HepG2 (cell line): ENCODE data around the gene MAD2L2. TPM values are rescaled to one million over a fixed set of nuclear protein-coding genes. Genes with fewer than 3 reads are reported as not detected.

Experiments
- ATAC-seq: fragments of 200-7000 bp; cut with Tn5 transposase; 3 replicates; pipeline ENCODE4 v1.9.1; 2020; ENCODE audit warnings: mild to moderate bottlenecking, moderate library complexity
- BruUV-seq: library from RNA; stranded (reverse); fragments of 400-500 nt; replicated peaks from 2 replicates; lab custom pipeline; 2021; lab: Mats Ljungman, UMichigan
- CTCF ChIA-PET: fragments of 300-600 bp; formaldehyde crosslinking; extraction: SDS; loops from one replicate; lab custom pipeline; 2021; ENCODE audit warnings: low total read pairs, inconsistent platforms, low intra/inter-chr PET ratio; lab: Yijun Ruan, JAX
- POLR2A ChIA-PET: fragments of 350-600 bp; sonication (Branson Sonifier 250); formaldehyde crosslinking; loops from one replicate; lab custom pipeline; 2020; ENCODE audit warnings: antibody characterized with exemption, inconsistent platforms; lab: Yijun Ruan, JAX
- DNase-seq: peaks from one replicate; pipeline ENCODE4 v3.0.0-alpha.2; 2015; ENCODE audit warnings: low spot score
- FAIRE-seq: peaks from 3 replicates; lab custom pipeline; 2011; peaks lifted over from hg19 to GRCh38; lab: Jason Lieb, UNC
- H2AFZ ChIP-seq: one replicate; pipeline ENCODE4 v1.6.1; 2011; ENCODE audit warnings: low read length, inconsistent platforms
- H3K27ac ChIP-seq: fragments of 300-600 bp; 3 replicates; pipeline ENCODE4 v1.8.0; 2011; ENCODE audit warnings: mixed run types, mild to moderate bottlenecking, mixed read lengths, low read length, inconsistent platforms; ENCODE audit not compliant: insufficient read depth; ENCODE audit errors: extremely low read length
- H3K27me3 ChIP-seq, 2 experiments: fragments of 200-600 bp in 1 of 2; 2 replicates in 1 of 2; 3 replicates in 1 of 2; pipeline versions ENCODE4 v1.6.0 to v1.8.0; 2011; ENCODE audit warnings: low read length in 2 of 2, mild to moderate bottlenecking in 2 of 2, moderate library complexity in 2 of 2, inconsistent platforms in 1 of 2; ENCODE audit not compliant: insufficient read depth in 2 of 2, control insufficient read depth in 1 of 2
- H3K36me3 ChIP-seq, 2 experiments: fragments of 200-600 bp in 1 of 2; replicated peaks in 1 of 2; 2 replicates in 1 of 2; 3 replicates in 1 of 2; pipeline versions ENCODE4 v1.5.1 to v1.8.0; 2011; ENCODE audit warnings: low read length in 2 of 2, inconsistent platforms in 1 of 2; ENCODE audit not compliant: insufficient read depth in 2 of 2, control insufficient read depth in 1 of 2
- H3K4me1 ChIP-seq: 2 replicates; pipeline ENCODE4 v1.5.1; 2012; ENCODE audit warnings: low read length, inconsistent platforms; ENCODE audit not compliant: insufficient read depth
- H3K4me2 ChIP-seq: 2 replicates; pipeline ENCODE4 v1.6.0; 2011; ENCODE audit warnings: low read depth, low read length, inconsistent platforms
- H3K4me3 ChIP-seq, 3 experiments: fragments of 200-600 bp in 1 of 3; sonication (generic), shearing (Covaris generic) in 1 of 3; replicated peaks in 1 of 3; 2 replicates each; pipeline ENCODE4 v1.5.1; 2011 to 2016; ENCODE audit warnings: low read length in 3 of 3, inconsistent platforms in 2 of 3, low read depth in 2 of 3, mild to moderate bottlenecking in 2 of 3, control low read depth in 1 of 3, mixed read lengths in 1 of 3; ENCODE audit not compliant: insufficient read depth in 1 of 3
- H3K79me2 ChIP-seq: one replicate; pipeline ENCODE4 v1.6.1; 2011; ENCODE audit warnings: low read length, inconsistent platforms; ENCODE audit not compliant: insufficient read depth
- H3K9ac ChIP-seq: 2 replicates; pipeline ENCODE4 v1.6.0; 2011; ENCODE audit warnings: mild to moderate bottlenecking, low read depth, low read length, inconsistent platforms; ENCODE audit not compliant: insufficient read depth
- H3K9me3 ChIP-seq: 2 replicates; pipeline ENCODE4 v1.5.1; 2012; ENCODE audit warnings: mild to moderate bottlenecking, low read length
- H4K20me1 ChIP-seq: 2 replicates; pipeline ENCODE4 v1.6.0; 2011; ENCODE audit warnings: inconsistent platforms, mild to moderate bottlenecking, low read length, moderate library complexity; ENCODE audit not compliant: insufficient read depth
- ATRX ChIP-seq: sonication (generic); formaldehyde crosslinking; IDR thresholded peaks from 2 replicates; pipeline ENCODE4 v1.4.0; 2020; ENCODE audit warnings: missing genetic modification reagents, borderline replicate concordance
- JUN ChIP-seq: sonication (generic); formaldehyde crosslinking; IDR thresholded peaks from 2 replicates; pipeline ENCODE4 v1.4.0; 2020; ENCODE audit warnings: mild to moderate bottlenecking, missing genetic modification reagents
- MED1 ChIP-seq: sonication (generic); formaldehyde crosslinking; IDR thresholded peaks from 2 replicates; pipeline ENCODE4 v1.4.0; 2020; ENCODE audit warnings: missing genetic modification reagents
- SOX6 ChIP-seq, 2 experiments: fragments of 450-650 bp in 1 of 2; sonication (generic) in 1 of 2; formaldehyde crosslinking in 1 of 2; IDR thresholded peaks; 2 replicates each; pipeline versions ENCODE4 v1.4.0 to v1.6.1; 2017 to 2020; ENCODE audit warnings: antibody characterized with exemption in 1 of 2, mild to moderate bottlenecking in 1 of 2, missing genetic modification reagents in 1 of 2
- THAP9 ChIP-seq: sonication (generic); formaldehyde crosslinking; IDR thresholded peaks from 2 replicates; pipeline ENCODE4; 2020; ENCODE audit warnings: missing genetic modification reagents, mild to moderate bottlenecking, borderline replicate concordance
- ZNF136 ChIP-seq: sonication (generic); formaldehyde crosslinking; IDR thresholded peaks from 2 replicates; pipeline ENCODE4 v1.8.1; 2022; ENCODE audit warnings: low read depth, mild to moderate bottlenecking, moderate library complexity, missing genetic modification reagents
- ZNF468 ChIP-seq: sonication (generic); formaldehyde crosslinking; IDR thresholded peaks from 2 replicates; pipeline ENCODE4 v1.8.0; 2022; ENCODE audit warnings: mild to moderate bottlenecking, moderate library complexity, missing genetic modification reagents
- ZNF589 ChIP-seq: sonication (generic); formaldehyde crosslinking; conservative IDR thresholded peaks from 2 replicates; pipeline ENCODE4 v1.8.0; 2022; ENCODE audit warnings: mild to moderate bottlenecking, moderate library complexity, missing genetic modification reagents
- ZNF597 ChIP-seq: sonication (generic); formaldehyde crosslinking; IDR thresholded peaks from 2 replicates; pipeline ENCODE4 v1.5.0; 2020; ENCODE audit warnings: missing genetic modification reagents
- whole genome bisulfite sequencing: methylation state at CpG from one replicate; pipeline ENCODE4 v1.1.6; 2017; ENCODE audit warnings: low lambda C conversion rate; 5-methylcytosine and 5-hydroxymethylcytosine counted together
- in situ Hi-C: cut with HindIII; loops from 2 replicates; pipeline ENCODE4 v1.10.0; 2017; ENCODE audit warnings: low pct_unique_long_range_greater_than_20kb; ENCODE audit not compliant: extremely low pct_ligation_motif_present
- intact Hi-C: fragments of 100-400 bp; cut with micrococcal nuclease; formaldehyde crosslinking; loops from one replicate; pipeline ENCODE4 v1.10.0; 2022; ENCODE audit not compliant: unreplicated experiment
- polyA plus RNA-seq, 8 experiments: library from polyadenylated mRNA; depleted of rRNA in 3 of 8; stranded (reverse) in 7 of 8; unstranded in 1 of 8; fragments of >200 nt; fragmentation: Illumina TruSeq in 4 of 8; extraction: Trizol in 4 of 8; gene quantifications; 2 replicates each; pipeline versions ENCODE4 v1.2.1 to v1.2.3, GENCODE V29; 2011 to 2016; ENCODE audit warnings: low read depth in 4 of 8, missing spikeins in 1 of 8, mixed read lengths in 1 of 8; ENCODE audit not compliant: insufficient read depth in 1 of 8
- total RNA-seq, 5 experiments: library from RNA; depleted of rRNA; stranded (reverse); fragments of >200 nt; fragmentation: Illumina TruSeq; extraction: Trizol; gene quantifications; 2 replicates each; pipeline ENCODE4 v1.2.3, GENCODE V29; 2016; ENCODE audit warnings: low read depth in 1 of 5

Gene MAD2L2
- total and polyA plus RNA-seq, 2 of the 13 experiments (the other 11 are each of a cell fraction or from before 2014, with no cell fraction given): 51.8 to 53.8 TPM

- no peaks in the 10 kb centered on the region for H3K9me3 ChIP-seq
- POLR2A ChIA-PET: interaction anchor here (2.0 kb wide), 1 partner anchor 14 kb away, joined by 4 read pairs; the partner anchor contains the start of gene AGTRAP
- BruUV-seq: no TSS peak
- no peaks in the 10 kb centered on the region for H3K79me2 ChIP-seq
- TF ChIP-seq ZNF589 (CRISPR knock-in tag): no peak
- TF ChIP-seq ZNF597: no peak
- TF ChIP-seq JUN (CRISPR knock-in tag): no peak
- no peak for TF ChIP-seq ZNF468 (CRISPR knock-in tag)
- TF ChIP-seq SOX6 (IDR thresholded peaks at IDR 0.05): no peak
- no peak for TF ChIP-seq SOX6 (CRISPR knock-in tag; IDR thresholded peaks at IDR 0.05)
- no peak for TF ChIP-seq ATRX (CRISPR knock-in tag)
- TF ChIP-seq MED1 (CRISPR knock-in tag): no peak
- intact Hi-C loops: no loop called here
- no peak overlapping the region for H3K9ac ChIP-seq
- no peak for ATAC-seq
- peaks cover 22% of the 10 kb centered on the region for H3K4me1 ChIP-seq
- DNase-seq: no peak
- no peak overlapping the region for H3K27ac ChIP-seq
- CTCF ChIA-PET: no interaction called here
- H2AFZ ChIP-seq: no peak overlapping the region
- no peak for FAIRE-seq
- WGBS: 75% methylated on average over 2 of the region's 2 CpGs
- in situ Hi-C loops: no loop called here
- no peak overlapping the region for H3K4me2 ChIP-seq
- H3K4me3 ChIP-seq: no peak overlapping the region
- no peaks in the 10 kb centered on the region for H3K36me3 ChIP-seq
- no peaks in the 10 kb centered on the region for H4K20me1 ChIP-seq
- H3K27me3 ChIP-seq: peaks cover 9 to 41% of the 10 kb centered on the region in 2 experiments; a peak in 3 of 5 replicates
These were observed 41.6 kb upstream of the MAD2L2 start for GRCh38 chr1:11722538-11722937.

- 5% methylated on average over 4 of the region's 4 CpGs for WGBS
- DNase-seq (no peak), FAIRE-seq (no peak), ATAC-seq (no peak)
- ChIA-PET POLR2A (no interaction called here), CTCF (no interaction called here)
- Histone ChIP-seq H3K36me3 (no peaks in the 10 kb centered on the region), H3K27me3 (peaks cover 8 to 39% of the 10 kb centered on the region in 2 experiments; a peak in 3 of 5 replicates), H4K20me1 (no peaks in the 10 kb centered on the region), H3K9me3 (no peaks in the 10 kb centered on the region), H3K4me1 (peaks cover 11% of the 10 kb centered on the region), H3K27ac (no peak overlapping the region), H3K4me3 (no peak overlapping the region), H3K4me2 (no peak overlapping the region), H2AFZ (no peak overlapping the region), H3K9ac (no peak overlapping the region), H3K79me2 (no peaks in the 10 kb centered on the region)
- in situ Hi-C loops (no loop called here), intact Hi-C loops (no loop called here)
- BruUV-seq: no TSS peak
- TF ChIP-seq THAP9 (CRISPR knock-in tag) (no peak), ZNF136 (CRISPR knock-in tag) (no peak)
These were observed 40.4 kb upstream of the MAD2L2 start for GRCh38 chr1:11721311-11721710.
